ENCODE measurements around the gene APBB1IP. TPM values are rescaled to one million over a fixed set of nuclear protein-coding genes. Genes with fewer than 3 reads are reported as not detected.

The APBB1IP gene
- total RNA-seq, 1 experiment from 2014 or later = not detected

DNA sequence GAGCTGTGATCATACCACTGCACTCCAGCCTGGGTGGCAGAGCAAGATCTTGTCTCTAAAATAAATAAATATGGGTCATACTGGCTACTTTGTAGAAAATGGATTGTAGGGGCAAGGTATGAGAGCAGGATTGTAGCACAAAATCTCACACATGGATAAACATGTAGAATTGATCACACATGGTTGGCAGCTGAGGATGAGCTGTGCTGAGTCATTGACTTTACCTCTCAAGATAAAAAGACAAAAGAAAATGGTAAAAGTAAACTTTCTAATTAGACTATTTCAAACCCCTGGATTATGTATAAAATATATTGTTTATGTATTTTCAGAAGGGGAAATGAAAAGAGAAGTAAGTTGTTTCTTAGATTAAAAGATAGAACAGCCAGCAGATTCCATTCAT, 69.3 kb downstream of the APBB1IP start:
- CTCF ChIA-PET = interaction anchor here (0.5 kb wide), 1 partner anchor 1537 kb away, joined by 5 read pairs; no protein-coding TSS in a partner anchor
- H3K4me1 Mint-ChIP-seq (ENCODE audit: insufficient read depth, unreplicated experiment) = no peaks in the 10 kb centered on the region
- BruUV-seq (replicated peaks) = no TSS peak
- POLR2A ChIA-PET = no interaction called here
- no peaks in the 10 kb centered on the region for H3K36me3 Mint-ChIP-seq (ENCODE audit: insufficient read depth, unreplicated experiment)
- intact Hi-C loops (cut with micrococcal nuclease) = no loop called here
- no peaks in the 10 kb centered on the region for H3K27me3 Mint-ChIP-seq (ENCODE audit: insufficient read depth, unreplicated experiment)
- no peaks in the 10 kb centered on the region for H3K9me3 Mint-ChIP-seq (ENCODE audit: unreplicated experiment)
- DNase-seq (ENCODE audit: unreplicated experiment) = no peak
- TF ChIP-seq, protein P1, sequence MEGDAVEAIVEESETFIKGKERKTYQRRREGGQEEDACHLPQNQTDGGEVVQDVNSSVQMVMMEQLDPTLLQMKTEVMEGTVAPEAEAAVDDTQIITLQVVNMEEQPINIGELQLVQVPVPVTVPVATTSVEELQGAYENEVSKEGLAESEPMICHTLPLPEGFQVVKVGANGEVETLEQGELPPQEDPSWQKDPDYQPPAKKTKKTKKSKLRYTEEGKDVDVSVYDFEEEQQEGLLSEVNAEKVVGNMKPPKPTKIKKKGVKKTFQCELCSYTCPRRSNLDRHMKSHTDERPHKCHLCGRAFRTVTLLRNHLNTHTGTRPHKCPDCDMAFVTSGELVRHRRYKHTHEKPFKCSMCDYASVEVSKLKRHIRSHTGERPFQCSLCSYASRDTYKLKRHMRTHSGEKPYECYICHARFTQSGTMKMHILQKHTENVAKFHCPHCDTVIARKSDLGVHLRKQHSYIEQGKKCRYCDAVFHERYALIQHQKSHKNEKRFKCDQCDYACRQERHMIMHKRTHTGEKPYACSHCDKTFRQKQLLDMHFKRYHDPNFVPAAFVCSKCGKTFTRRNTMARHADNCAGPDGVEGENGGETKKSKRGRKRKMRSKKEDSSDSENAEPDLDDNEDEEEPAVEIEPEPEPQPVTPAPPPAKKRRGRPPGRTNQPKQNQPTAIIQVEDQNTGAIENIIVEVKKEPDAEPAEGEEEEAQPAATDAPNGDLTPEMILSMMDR (IDR thresholded peaks at IDR 0.05; ENCODE audit: unreplicated experiment) = no peak
- H3K27ac Mint-ChIP-seq (ENCODE audit: low read depth, unreplicated experiment) = no peak overlapping the region
- no peak overlapping the region for H3K4me3 Mint-ChIP-seq (ENCODE audit: unreplicated experiment)

DNA sequence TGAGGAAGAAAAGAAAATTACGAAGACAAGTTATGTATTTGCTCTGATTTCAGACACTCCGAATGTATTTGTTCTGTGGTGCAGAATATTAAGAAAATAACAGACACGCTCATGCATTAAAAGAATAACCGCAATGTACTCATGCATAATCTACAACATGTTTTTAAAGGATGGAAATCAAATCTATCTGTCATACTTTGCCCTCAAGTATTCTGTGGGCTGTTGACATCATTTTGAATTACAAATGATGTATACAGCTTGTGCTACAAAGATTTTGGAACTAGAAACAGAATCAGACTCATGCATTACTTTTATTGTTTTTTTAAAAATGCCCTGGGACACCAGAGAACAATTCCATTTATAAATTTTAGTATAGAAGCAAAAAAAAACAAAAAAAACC, 69.9 kb downstream of the APBB1IP start:
- TF ChIP-seq, protein P1 (IDR thresholded peaks at IDR 0.05; ENCODE audit: unreplicated experiment) = no peak
- Mint-ChIP-seq H3K27ac (ENCODE audit: low read depth, unreplicated experiment) (no peak overlapping the region), H3K4me3 (ENCODE audit: unreplicated experiment) (no peak overlapping the region), H3K27me3 (ENCODE audit: insufficient read depth, unreplicated experiment) (no peaks in the 10 kb centered on the region), H3K36me3 (ENCODE audit: insufficient read depth, unreplicated experiment) (no peaks in the 10 kb centered on the region), H3K4me1 (ENCODE audit: insufficient read depth, unreplicated experiment) (no peaks in the 10 kb centered on the region), H3K9me3 (ENCODE audit: unreplicated experiment) (no peaks in the 10 kb centered on the region)
- intact Hi-C loops (cut with micrococcal nuclease) = no loop called here
- BruUV-seq (replicated peaks) = no TSS peak
- CTCF ChIA-PET = interaction anchor here (0.7 kb wide), 1 partner anchor 839 kb away, joined by 4 read pairs; no protein-coding TSS in a partner anchor
- DNase-seq (ENCODE audit: unreplicated experiment) = no peak
- POLR2A ChIA-PET = interaction anchor here (0.7 kb wide), 1 partner anchor 1469 kb away, joined by 3 read pairs; no protein-coding TSS in a partner anchor

DNA sequence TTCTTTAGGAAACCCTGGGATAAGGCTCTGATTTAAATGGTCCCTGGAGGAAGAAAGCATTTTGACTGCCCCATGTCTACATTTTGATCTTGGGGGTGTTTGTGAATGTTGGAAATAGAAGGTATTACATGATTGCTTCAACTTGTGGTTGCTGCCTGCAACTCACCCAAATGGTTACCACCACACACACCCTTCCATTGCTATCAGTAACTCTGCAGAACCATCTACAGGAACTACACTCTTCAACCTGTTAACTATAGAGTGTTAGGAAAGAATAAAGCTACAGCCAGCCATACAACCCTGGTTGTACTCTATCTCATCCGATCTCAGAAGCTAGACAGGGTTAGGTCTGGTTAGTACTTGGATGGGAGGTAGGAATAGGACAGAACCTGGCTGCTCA, 71.2 kb downstream of the APBB1IP start:
- no peaks in the 10 kb centered on the region for H3K27me3 Mint-ChIP-seq (ENCODE audit: insufficient read depth, unreplicated experiment)
- ChIA-PET POLR2A (no interaction called here), CTCF (no interaction called here)
- no peaks in the 10 kb centered on the region for H3K4me1 Mint-ChIP-seq (ENCODE audit: insufficient read depth, unreplicated experiment)
- H3K9me3 Mint-ChIP-seq (ENCODE audit: unreplicated experiment) = peaks cover 6% of the 10 kb centered on the region
- DNase-seq (ENCODE audit: unreplicated experiment) = no peak
- H3K36me3 Mint-ChIP-seq (ENCODE audit: insufficient read depth, unreplicated experiment) = no peaks in the 10 kb centered on the region
- H3K4me3 Mint-ChIP-seq (ENCODE audit: unreplicated experiment) = no peak overlapping the region
- TF ChIP-seq, protein P1 (IDR thresholded peaks at IDR 0.05; ENCODE audit: unreplicated experiment) = no peak
- no TSS peak for BruUV-seq (replicated peaks)
- intact Hi-C loops (cut with micrococcal nuclease) = no loop called here
- H3K27ac Mint-ChIP-seq (ENCODE audit: low read depth, unreplicated experiment) = no peak overlapping the region

DNA sequence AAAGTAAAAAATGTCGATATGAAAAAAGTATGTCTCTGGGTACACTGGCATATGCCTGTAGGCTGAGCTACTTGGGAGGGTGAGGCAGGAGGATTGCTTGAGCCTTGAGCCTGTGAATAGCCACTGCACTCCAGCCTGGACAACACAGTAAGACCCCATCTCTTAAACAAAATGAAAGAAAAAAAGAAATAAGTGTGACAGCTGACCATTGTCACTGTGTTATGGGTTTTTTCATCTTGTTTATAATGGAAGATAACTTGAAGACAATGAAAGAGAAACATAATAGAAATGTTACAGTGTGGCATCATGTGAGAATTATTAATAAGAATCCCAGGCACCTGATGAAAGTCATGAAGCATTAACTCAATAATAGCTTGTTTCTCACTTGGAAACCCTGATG, 75.0 kb downstream of the APBB1IP start:
- H3K9me3 Mint-ChIP-seq (ENCODE audit: unreplicated experiment) = peaks cover 8% of the 10 kb centered on the region
- no TSS peak for BruUV-seq (replicated peaks)
- H3K4me3 Mint-ChIP-seq (ENCODE audit: unreplicated experiment) = no peak overlapping the region
- no peaks in the 10 kb centered on the region for H3K36me3 Mint-ChIP-seq (ENCODE audit: insufficient read depth, unreplicated experiment)
- H3K27me3 Mint-ChIP-seq (ENCODE audit: insufficient read depth, unreplicated experiment) = no peaks in the 10 kb centered on the region
- ChIA-PET CTCF (no interaction called here), POLR2A (no interaction called here)
- DNase-seq (ENCODE audit: unreplicated experiment) = no peak
- no peak overlapping the region for H3K27ac Mint-ChIP-seq (ENCODE audit: low read depth, unreplicated experiment)
- intact Hi-C loops (cut with micrococcal nuclease) = no loop called here
- H3K4me1 Mint-ChIP-seq (ENCODE audit: insufficient read depth, unreplicated experiment) = no peaks in the 10 kb centered on the region
- TF ChIP-seq, protein P1 (IDR thresholded peaks at IDR 0.05; ENCODE audit: unreplicated experiment) = no peak
